Hepatocyte (in vitro differentiated cells): Measurements from ENCODE around the gene ATAD3C.
"Not testable (repeated sequence)": the region's sequence is repeated elsewhere in the genome, so short reads cannot be mapped to it uniquely, and the experiment has no call there.

Experiments used
- EZH2 ChIP-seq: fragments of 200-600 bp; sonication (generic); IDR thresholded peaks from 2 replicates; pipeline ENCODE4 v1.6.1; 2016; ENCODE audit warnings: antibody characterized with exemption, mild to moderate bottlenecking, borderline replicate concordance
- TF ChIP-seq, protein P1 (sequence below): fragments of 200-600 bp; sonication (generic); IDR thresholded peaks from 2 replicates; pipeline ENCODE4 v1.5.1; 2016; ENCODE audit warnings: antibody characterized with exemption, mild to moderate bottlenecking; ENCODE audit not compliant: poor library complexity

DNA sequence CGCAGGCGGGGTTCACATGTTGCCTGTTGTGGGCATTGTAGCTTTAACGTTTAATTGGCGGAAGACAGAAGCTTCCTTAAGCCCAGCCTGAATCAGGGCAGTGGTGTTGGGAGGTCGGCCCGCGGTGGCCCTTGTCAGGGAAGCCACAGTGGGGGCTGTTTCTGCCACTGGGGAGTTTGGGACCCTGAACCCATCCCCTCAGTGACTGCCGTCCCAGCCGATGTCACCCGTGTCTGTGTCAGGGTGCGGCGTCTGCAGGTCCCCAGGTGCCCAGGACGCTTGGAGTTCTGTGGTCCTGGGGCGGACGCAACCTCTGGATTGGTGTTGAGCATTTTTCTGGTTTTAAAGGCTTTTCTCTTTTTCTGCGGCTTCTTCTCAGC is 31.0 kb downstream of the ATAD3C start:
- TF ChIP-seq, protein P1, sequence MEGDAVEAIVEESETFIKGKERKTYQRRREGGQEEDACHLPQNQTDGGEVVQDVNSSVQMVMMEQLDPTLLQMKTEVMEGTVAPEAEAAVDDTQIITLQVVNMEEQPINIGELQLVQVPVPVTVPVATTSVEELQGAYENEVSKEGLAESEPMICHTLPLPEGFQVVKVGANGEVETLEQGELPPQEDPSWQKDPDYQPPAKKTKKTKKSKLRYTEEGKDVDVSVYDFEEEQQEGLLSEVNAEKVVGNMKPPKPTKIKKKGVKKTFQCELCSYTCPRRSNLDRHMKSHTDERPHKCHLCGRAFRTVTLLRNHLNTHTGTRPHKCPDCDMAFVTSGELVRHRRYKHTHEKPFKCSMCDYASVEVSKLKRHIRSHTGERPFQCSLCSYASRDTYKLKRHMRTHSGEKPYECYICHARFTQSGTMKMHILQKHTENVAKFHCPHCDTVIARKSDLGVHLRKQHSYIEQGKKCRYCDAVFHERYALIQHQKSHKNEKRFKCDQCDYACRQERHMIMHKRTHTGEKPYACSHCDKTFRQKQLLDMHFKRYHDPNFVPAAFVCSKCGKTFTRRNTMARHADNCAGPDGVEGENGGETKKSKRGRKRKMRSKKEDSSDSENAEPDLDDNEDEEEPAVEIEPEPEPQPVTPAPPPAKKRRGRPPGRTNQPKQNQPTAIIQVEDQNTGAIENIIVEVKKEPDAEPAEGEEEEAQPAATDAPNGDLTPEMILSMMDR: not testable (repeated sequence)
- not testable (repeated sequence) for TF ChIP-seq EZH2
